CD4-positive, alpha-beta T cell (primary cell): Measurements from ENCODE around the gene HEPHL1. TPM values are rescaled to one million over a fixed set of nuclear protein-coding genes. Genes with fewer than 3 reads are reported as not detected.

Source experiments
- ATAC-seq: fragments of 200-7000 bp; cut with Tn5 transposase; one replicate; pipeline ENCODE4 v1.10.0; 2022; ENCODE audit warnings: mild to moderate bottlenecking; ENCODE audit not compliant: poor library complexity
- CTCF ChIA-PET: fragments of 350-600 bp; sonication (Branson Sonifier 250); formaldehyde crosslinking; loops from one replicate; lab custom pipeline; 2021; ENCODE audit warnings: antibody characterized with exemption, inconsistent platforms; lab: Charles Lee
- POLR2A ChIA-PET: fragments of 350-600 bp; sonication (Branson Sonifier 250); formaldehyde crosslinking; loops from one replicate; lab custom pipeline; 2021; ENCODE audit warnings: antibody characterized with exemption, inconsistent platforms; lab: Charles Lee
- DNase-seq, 14 experiments: peaks; one replicate each; pipeline ENCODE4 v3.0.0-alpha.2; 2013 to 2020; ENCODE audit warnings: mixed read lengths in 2 of 14
- H3K27ac ChIP-seq, 2 donors: one replicate each; pipeline versions ENCODE4 v1.5.1 to v1.7.0; 2013; ENCODE audit warnings: low read length in 2 of 2, low read depth in 1 of 2, mild to moderate bottlenecking in 1 of 2
- H3K27me3 ChIP-seq, 2 experiments: 1 replicate in 1 of 2; 2 replicates in 1 of 2; pipeline versions ENCODE4 v1.6.1 to v1.7.0; 2013; ENCODE audit warnings: low read length in 2 of 2, control low read depth in 1 of 2, mild to moderate bottlenecking in 1 of 2, moderate library complexity in 1 of 2; ENCODE audit not compliant: insufficient read depth in 2 of 2, control insufficient read depth in 1 of 2
- H3K36me3 ChIP-seq: one replicate; pipeline ENCODE4 v1.6.1; 2013; ENCODE audit warnings: low read length, control low read depth; ENCODE audit not compliant: insufficient read depth
- H3K4me1 ChIP-seq: one replicate; pipeline ENCODE4 v1.6.1; 2013; ENCODE audit warnings: low read length, control low read depth; ENCODE audit not compliant: insufficient read depth
- H3K4me3 ChIP-seq: one replicate; pipeline ENCODE4 v1.5.1; 2013; ENCODE audit warnings: mild to moderate bottlenecking, low read length, moderate library complexity
- H3K9me3 ChIP-seq, 2 experiments: 1 replicate in 1 of 2; 2 replicates in 1 of 2; pipeline versions ENCODE4 v1.6.1 to v1.7.0; 2013; ENCODE audit warnings: low read length in 2 of 2, mild to moderate bottlenecking in 2 of 2, control low read depth in 1 of 2, moderate library complexity in 1 of 2; ENCODE audit not compliant: control insufficient read depth in 1 of 2, insufficient read depth in 1 of 2
- H3K27ac Mint-ChIP-seq: one replicate; pipeline ENCODE4 v1.8.0; 2020; ENCODE audit warnings: mixed read lengths
- H3K27me3 Mint-ChIP-seq: one replicate; pipeline ENCODE4 v1.8.0; 2021; ENCODE audit warnings: mixed read lengths
- H3K36me3 Mint-ChIP-seq: one replicate; pipeline ENCODE4 v1.8.0; 2021; ENCODE audit warnings: low read depth, mixed read lengths
- H3K4me1 Mint-ChIP-seq: one replicate; pipeline ENCODE4 v1.8.0; 2021; ENCODE audit warnings: low read depth, mixed read lengths
- H3K4me3 Mint-ChIP-seq: one replicate; pipeline ENCODE4 v1.8.0; 2020; ENCODE audit warnings: mild to moderate bottlenecking, mixed read lengths
- H3K9me3 Mint-ChIP-seq: one replicate; pipeline ENCODE4 v1.8.0; 2020; ENCODE audit warnings: mixed read lengths
- CTCF ChIP-seq: fragments of 200-600 bp; IDR thresholded peaks from one replicate; pipeline ENCODE4 v1.8.0; 2022; ENCODE audit warnings: antibody characterized with exemption, mild to moderate bottlenecking
- intact Hi-C, 2 experiments: fragments of 100-400 bp; cut with DNase I in 1 of 2; cut with micrococcal nuclease in 1 of 2; formaldehyde crosslinking; loops; one replicate each; pipeline versions ENCODE4 v1.15.1 to v1.9.0; 2023 to 2025; cut with DNase I, micrococcal nuclease
- total RNA-seq, 174 experiments: library from RNA in 2 of 174; stranded (reverse) in 2 of 174; gene quantifications; one replicate each; pipeline ENCODE4 v1.2.3 and lab custom pipeline; 2021 to 2026

HEPHL1 gene
- total RNA-seq, 2 experiments from 2014 or later = not detected

DNA sequence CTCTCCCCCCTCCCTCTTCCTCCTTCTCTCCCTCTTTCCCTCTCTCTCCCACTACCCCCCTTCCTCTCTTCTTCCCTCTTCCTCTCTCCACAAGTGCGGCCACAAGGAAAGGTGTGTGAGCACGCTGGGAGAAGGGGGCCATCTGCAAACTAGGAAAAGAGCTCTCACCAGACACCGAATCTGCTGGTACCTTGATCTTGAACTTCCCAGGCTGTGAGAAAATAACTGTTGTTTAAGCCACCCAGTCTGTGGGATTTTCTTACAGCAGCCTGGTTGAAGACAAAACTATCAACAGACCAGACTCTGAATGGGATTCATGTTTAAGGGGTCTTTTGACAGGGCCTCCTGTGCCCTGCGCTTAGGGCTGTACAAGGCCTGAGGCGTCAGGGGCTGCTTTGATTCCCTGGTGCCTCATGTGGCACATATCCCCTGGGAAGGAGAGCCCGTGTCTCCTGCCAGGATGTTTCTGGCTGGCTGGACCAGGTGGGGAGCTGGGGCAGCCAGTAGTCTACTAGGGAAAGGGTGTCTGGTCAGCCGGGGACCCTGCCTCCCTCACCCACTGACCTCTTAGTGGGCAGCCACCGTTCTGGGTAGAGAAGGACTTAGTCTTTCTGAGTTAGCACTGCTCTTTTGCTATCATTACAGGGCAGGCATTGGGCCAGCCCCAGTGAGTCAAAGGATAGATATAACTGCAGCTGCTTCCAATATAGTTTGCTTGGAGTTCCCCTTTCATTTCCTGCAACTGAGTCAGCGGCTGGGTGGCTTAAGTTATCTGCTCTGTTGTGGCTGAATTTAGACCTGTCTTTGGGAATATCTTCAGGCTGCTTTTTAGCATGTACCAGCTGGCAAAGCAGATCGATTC, 113.7 kb downstream of the HEPHL1 start:
- DNase-seq (peak in 3 of 14 experiments; percentile 13 to 54 (median 46)), ATAC-seq (no peak)
- POLR2A ChIA-PET = no interaction called here

GRCh38 chr11:94139416-94139815, 118.3 kb downstream of the HEPHL1 start:
- Mint-ChIP-seq H3K27me3 (no peaks in the 10 kb centered on the region), H3K9me3 (peaks cover 2% of the 10 kb centered on the region), H3K4me3 (no peak overlapping the region), H3K36me3 (no peaks in the 10 kb centered on the region), H3K4me1 (peaks cover 63% of the 10 kb centered on the region), H3K27ac (no peak overlapping the region)
- no peaks in the 10 kb centered on the region for H3K27me3 ChIP-seq
- H3K27ac ChIP-seq = no peak overlapping the region
- intact Hi-C loops = loop anchor here in 1 of 2 experiments (10.0 kb wide), 1 partner anchor 945 kb away; the partner anchor contains the start of gene SLC36A4
- H3K4me3 ChIP-seq = no peak overlapping the region
- no peak for TF ChIP-seq CTCF
- H3K9me3 ChIP-seq = peaks cover 0 to 11% of the 10 kb centered on the region in 2 experiments
- H3K36me3 ChIP-seq = no peaks in the 10 kb centered on the region
- ChIA-PET CTCF (no interaction called here), POLR2A (interaction anchor here (1.4 kb wide), 1 partner anchor 11 kb away, joined by 5 read pairs; the partner anchor contains the start of gene PANX1)
- DNase-seq (no peak), ATAC-seq (no peak)
- H3K4me1 ChIP-seq = peaks cover 16% of the 10 kb centered on the region

More for the DNA sequence above, 113.7 kb downstream of the HEPHL1 start:
- Mint-ChIP-seq H3K4me3 (no peak overlapping the region), H3K9me3 (peaks cover 2% of the 10 kb centered on the region), H3K4me1 (peaks cover 47% of the 10 kb centered on the region), H3K27ac (no peak overlapping the region), H3K36me3 (no peaks in the 10 kb centered on the region), H3K27me3 (no peaks in the 10 kb centered on the region)
- CTCF ChIA-PET = no interaction called here
- H3K4me3 ChIP-seq = no peak overlapping the region
- H3K27ac ChIP-seq = no peak overlapping the region
- H3K9me3 ChIP-seq = peaks cover 0 to 11% of the 10 kb centered on the region in 2 experiments
- no peaks in the 10 kb centered on the region for H3K36me3 ChIP-seq
- TF ChIP-seq CTCF = no peak
- no peaks in the 10 kb centered on the region for H3K27me3 ChIP-seq
- H3K4me1 ChIP-seq = peaks cover 42% of the 10 kb centered on the region
- intact Hi-C loops = loop anchor here in 1 of 2 experiments (10.0 kb wide), 1 partner anchor 940 kb away; the partner anchor contains the start of gene SLC36A4

DNA sequence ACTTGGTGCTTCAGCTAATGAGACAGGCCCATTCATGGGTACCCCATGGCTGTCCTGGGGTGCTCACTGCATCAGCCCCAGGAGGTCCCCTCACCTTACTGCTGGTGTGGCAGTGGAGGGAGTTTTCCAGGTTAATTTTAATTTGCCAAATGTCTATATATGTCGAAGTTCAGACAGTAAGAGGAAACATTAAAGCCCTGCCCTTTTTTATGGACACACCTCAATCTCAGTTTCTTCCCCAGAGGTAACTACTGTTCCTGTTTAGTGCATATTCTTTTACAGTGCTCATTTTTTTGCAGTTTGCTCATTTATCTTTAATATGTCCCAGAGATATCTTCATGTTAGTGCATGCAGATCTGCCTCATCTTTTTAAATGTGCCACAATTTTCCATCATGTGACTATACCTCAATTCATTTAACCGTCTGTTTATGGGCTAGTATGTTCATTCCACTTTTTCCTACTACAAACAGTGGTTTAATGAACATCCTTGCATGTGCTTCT, 119.1 kb downstream of the HEPHL1 start:
- intact Hi-C loops = no loop called here
- Mint-ChIP-seq H3K9me3 (peaks cover 2% of the 10 kb centered on the region), H3K36me3 (no peaks in the 10 kb centered on the region), H3K4me3 (no peak overlapping the region), H3K27ac (no peak overlapping the region), H3K27me3 (no peaks in the 10 kb centered on the region), H3K4me1 (peaks cover 68% of the 10 kb centered on the region)
- ATAC-seq (no peak), DNase-seq (no peak)
- Histone ChIP-seq H3K36me3 (no peaks in the 10 kb centered on the region), H3K9me3 (peaks cover 0 to 11% of the 10 kb centered on the region in 2 experiments), H3K27me3 (no peaks in the 10 kb centered on the region), H3K27ac (no peak overlapping the region), H3K4me3 (no peak overlapping the region), H3K4me1 (peaks cover 10% of the 10 kb centered on the region)
- CTCF ChIA-PET = no interaction called here
- TF ChIP-seq CTCF = no peak
- POLR2A ChIA-PET = interaction anchor here (1.4 kb wide), 1 partner anchor 12 kb away, joined by 5 read pairs; the partner anchor contains the start of gene PANX1
